ENCODE measurements around the gene ANO1. TPM values are rescaled to one million over a fixed set of nuclear protein-coding genes. Genes with fewer than 3 reads are reported as not detected.

The ANO1 gene
- total RNA-seq, 1 experiment from 2014 or later: 10.9 TPM

GRCh38 chr11:70183483-70184176 is 105.5 kb downstream of the ANO1 start:
- Mint-ChIP-seq H3K4me3 (no peak overlapping the region), H3K27ac (no peak overlapping the region; a peak in 1 of 7 replicates), H3K27me3 (ENCODE audit: low read depth) (peaks cover 8% of the 10 kb centered on the region; the same call in 1 of the 2 replicates), H3K4me1 (peaks cover 0 to 2% of the 10 kb centered on the region in 2 experiments; a peak in 1 of 4 replicates), H3K36me3 (ENCODE audit: insufficient read depth in 1 of 3, low read depth in 3 of 3) (peaks cover 0 to 3% (median 0%) of the 10 kb centered on the region in 3 experiments; a peak in 2 of 7 replicates), H3K9me3 (no peaks in the 10 kb centered on the region)
- Histone ChIP-seq H3K4ac (ENCODE audit: low read depth, low read length) (no peak overlapping the region), H3K79me2 (ENCODE audit: insufficient read depth, low read length) (no peaks in the 10 kb centered on the region), H3T11ph (ENCODE audit: low read length) (no peak overlapping the region), H3K79me1 (ENCODE audit: insufficient read depth, low read depth, low read length, poor library complexity, severe bottlenecking) (no peaks in the 10 kb centered on the region), H2BK12ac (ENCODE audit: insufficient read length, low read depth, low read length) (no peak overlapping the region), H3K27ac (ENCODE audit: insufficient read length, low read depth, low read length) (no peak overlapping the region), H4K91ac (ENCODE audit: insufficient read length, low read depth, low read length) (no peak overlapping the region), H3K9me3 (ENCODE audit: control insufficient read depth, low read depth, low read length) (no peaks in the 10 kb centered on the region), H2BK120ac (ENCODE audit: low read depth, low read length, poor library complexity, severe bottlenecking) (no peak overlapping the region), H3K23me2 (ENCODE audit: insufficient read length, low read depth, low read length, poor library complexity, severe bottlenecking) (no peaks in the 10 kb centered on the region), H4K5ac (ENCODE audit: insufficient read length, low read depth, low read length) (no peak overlapping the region), H3K56ac (ENCODE audit: insufficient read length, low read depth, low read length) (no peak overlapping the region), H2BK5ac (ENCODE audit: insufficient read length, low read length) (no peak overlapping the region), H3K14ac (ENCODE audit: insufficient read depth, low read length) (no peak overlapping the region), H3K18ac (ENCODE audit: insufficient read length, low read depth, low read length) (no peak overlapping the region), H3K4me2 (ENCODE audit: insufficient read depth, insufficient read length, low read length) (no peak overlapping the region), H3K23ac (ENCODE audit: insufficient read length, low read depth, low read length) (no peak overlapping the region), H3K27me3 (ENCODE audit: insufficient read depth, low read length) (no peaks in the 10 kb centered on the region), H2AFZ (ENCODE audit: low read length) (no peak overlapping the region), H3K4me1 (ENCODE audit: insufficient read depth, low read length) (no peaks in the 10 kb centered on the region), H3K9ac (ENCODE audit: extremely low read depth, insufficient read length, low read length) (no peak overlapping the region), H2BK20ac (ENCODE audit: low read depth, low read length, poor library complexity, severe bottlenecking) (no peak overlapping the region), H2BK15ac (ENCODE audit: low read depth, low read length) (no peak overlapping the region), H2AK5ac (ENCODE audit: insufficient read length, low read length) (no peak overlapping the region), H4K20me1 (ENCODE audit: control insufficient read depth, insufficient read depth, insufficient read length) (no peaks in the 10 kb centered on the region), H4K8ac (replicated peaks; ENCODE audit: insufficient read length, low read depth, low read length) (no peak overlapping the region)
- TF ChIP-seq, protein P1, sequence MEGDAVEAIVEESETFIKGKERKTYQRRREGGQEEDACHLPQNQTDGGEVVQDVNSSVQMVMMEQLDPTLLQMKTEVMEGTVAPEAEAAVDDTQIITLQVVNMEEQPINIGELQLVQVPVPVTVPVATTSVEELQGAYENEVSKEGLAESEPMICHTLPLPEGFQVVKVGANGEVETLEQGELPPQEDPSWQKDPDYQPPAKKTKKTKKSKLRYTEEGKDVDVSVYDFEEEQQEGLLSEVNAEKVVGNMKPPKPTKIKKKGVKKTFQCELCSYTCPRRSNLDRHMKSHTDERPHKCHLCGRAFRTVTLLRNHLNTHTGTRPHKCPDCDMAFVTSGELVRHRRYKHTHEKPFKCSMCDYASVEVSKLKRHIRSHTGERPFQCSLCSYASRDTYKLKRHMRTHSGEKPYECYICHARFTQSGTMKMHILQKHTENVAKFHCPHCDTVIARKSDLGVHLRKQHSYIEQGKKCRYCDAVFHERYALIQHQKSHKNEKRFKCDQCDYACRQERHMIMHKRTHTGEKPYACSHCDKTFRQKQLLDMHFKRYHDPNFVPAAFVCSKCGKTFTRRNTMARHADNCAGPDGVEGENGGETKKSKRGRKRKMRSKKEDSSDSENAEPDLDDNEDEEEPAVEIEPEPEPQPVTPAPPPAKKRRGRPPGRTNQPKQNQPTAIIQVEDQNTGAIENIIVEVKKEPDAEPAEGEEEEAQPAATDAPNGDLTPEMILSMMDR (conservative IDR thresholded peaks at IDR 0.05): no peak
- no CpG with 5 or more reads among the region's 11 CpGs for WGBS (ENCODE audit: extremely low coverage, insufficient read length, low lambda C conversion rate)
- no peak for DNase-seq

Measured in H9 (cell line).